Coronary artery (tissue), 2 donors: ENCODE data around the gene CSH2.

Experiments used
- DNase-seq: peaks from one replicate; pipeline ENCODE4 v3.0.0-alpha.2; 2017; ENCODE audit warnings: low spot score
- H3K27ac ChIP-seq, 2 donors: fragments of 200-600 bp; sonication (generic); one replicate each; pipeline ENCODE4 v1.5.1; 2016 to 2019
- H3K4me3 ChIP-seq: fragments of 200-600 bp; sonication (generic); 2 replicates; pipeline ENCODE4 v1.5.1; 2016; ENCODE audit warnings: mild to moderate bottlenecking, moderate library complexity
- TF ChIP-seq, protein P1 (sequence below): fragments of 200-600 bp; sonication (generic); IDR thresholded peaks from one replicate; pipeline ENCODE4 v1.5.1; 2019; ENCODE audit warnings: antibody characterized with exemption

The CSH2 gene

DNA sequence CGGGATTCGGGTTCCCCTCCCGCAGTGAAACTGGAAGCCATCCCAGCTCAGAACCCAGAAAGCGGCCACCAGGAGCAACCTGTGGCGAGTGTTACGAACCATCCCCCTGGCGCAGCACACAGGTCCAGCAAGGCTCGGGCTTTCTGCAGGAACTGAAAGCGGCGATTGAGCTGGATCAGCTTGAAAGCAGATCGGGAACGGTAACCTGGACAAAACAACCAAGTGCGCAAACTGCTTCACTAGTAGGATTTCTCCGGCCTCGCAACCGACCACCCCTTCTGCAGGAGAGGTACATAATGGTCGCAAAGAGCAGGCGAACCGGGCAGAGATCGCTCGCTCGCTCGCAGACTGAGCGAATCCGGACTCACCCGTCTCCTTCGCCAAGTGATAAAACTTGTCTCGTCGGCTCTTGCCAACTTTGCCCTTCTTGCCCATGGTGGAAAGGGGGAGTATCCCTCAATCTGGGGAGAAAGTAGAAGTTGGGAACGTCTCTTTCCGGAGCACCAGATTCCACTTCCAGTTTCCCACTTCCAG lies 46.9 kb downstream of the CSH2 start:
- Histone ChIP-seq H3K4me3 (peak overlapping the region; percentile 83), H3K27ac (peak overlapping the region; percentile 84 to 91)
- no peak for DNase-seq
- TF ChIP-seq, protein P1, sequence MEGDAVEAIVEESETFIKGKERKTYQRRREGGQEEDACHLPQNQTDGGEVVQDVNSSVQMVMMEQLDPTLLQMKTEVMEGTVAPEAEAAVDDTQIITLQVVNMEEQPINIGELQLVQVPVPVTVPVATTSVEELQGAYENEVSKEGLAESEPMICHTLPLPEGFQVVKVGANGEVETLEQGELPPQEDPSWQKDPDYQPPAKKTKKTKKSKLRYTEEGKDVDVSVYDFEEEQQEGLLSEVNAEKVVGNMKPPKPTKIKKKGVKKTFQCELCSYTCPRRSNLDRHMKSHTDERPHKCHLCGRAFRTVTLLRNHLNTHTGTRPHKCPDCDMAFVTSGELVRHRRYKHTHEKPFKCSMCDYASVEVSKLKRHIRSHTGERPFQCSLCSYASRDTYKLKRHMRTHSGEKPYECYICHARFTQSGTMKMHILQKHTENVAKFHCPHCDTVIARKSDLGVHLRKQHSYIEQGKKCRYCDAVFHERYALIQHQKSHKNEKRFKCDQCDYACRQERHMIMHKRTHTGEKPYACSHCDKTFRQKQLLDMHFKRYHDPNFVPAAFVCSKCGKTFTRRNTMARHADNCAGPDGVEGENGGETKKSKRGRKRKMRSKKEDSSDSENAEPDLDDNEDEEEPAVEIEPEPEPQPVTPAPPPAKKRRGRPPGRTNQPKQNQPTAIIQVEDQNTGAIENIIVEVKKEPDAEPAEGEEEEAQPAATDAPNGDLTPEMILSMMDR: no peak

DNA sequence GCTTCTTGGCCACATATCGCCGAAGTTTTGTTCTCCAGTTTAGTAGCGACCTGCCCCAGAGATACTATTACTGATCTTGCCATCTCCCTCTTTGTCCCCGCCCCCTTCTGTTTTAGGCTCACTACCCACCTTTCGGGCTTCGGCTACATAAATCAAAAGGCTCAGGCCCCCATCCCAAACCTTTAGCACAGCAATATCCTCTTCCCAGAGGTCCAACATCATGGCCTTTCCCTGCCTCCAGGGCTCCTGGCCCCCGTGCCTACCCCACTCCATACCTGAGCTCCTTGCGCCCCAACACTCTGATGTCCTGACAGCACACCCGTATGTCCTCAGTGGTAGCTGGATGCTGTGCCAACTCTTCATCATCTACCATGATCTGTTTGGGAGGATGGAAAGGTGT lies 49.1 kb downstream of the CSH2 start:
- no peak for DNase-seq
- TF ChIP-seq, protein P1: no peak
- Histone ChIP-seq H3K27ac (no peak overlapping the region), H3K4me3 (no peak overlapping the region)

DNA sequence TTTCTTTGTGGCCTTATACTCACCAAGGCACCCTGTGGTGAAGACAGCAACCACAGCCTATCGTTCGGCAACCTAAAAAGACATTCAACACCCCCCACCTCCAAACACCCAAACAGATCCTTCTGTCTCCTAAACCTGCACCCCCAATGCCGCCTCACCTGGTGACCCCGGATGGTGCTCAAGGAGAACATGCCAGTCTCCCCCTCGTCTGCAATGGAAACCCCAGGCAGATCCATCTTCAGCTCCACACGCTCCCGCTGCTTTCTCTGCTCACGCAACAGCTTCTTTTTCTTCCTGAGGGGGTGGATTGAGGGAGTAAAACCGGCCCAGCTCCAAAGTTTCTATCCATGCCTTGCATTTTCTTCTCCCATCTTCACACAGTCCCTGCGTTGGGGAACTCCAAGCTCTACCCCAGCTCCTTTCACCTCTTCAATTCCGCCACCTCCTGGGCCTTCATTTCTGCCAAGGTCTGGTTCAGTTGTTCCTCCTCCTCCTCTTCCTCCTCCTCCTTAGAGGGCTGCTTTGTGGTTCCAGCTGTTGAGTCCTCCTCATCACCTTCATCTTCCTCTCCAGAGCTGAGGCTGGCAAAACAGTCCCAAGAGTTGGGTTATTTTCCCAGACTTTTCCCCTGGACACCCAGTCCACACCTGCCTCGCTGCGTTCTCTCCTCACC lies 49.7 kb downstream of the CSH2 start:
- TF ChIP-seq, protein P1: no peak
- DNase-seq: no peak
- H3K27ac ChIP-seq: no peak overlapping the region
- no peak overlapping the region for H3K4me3 ChIP-seq

DNA sequence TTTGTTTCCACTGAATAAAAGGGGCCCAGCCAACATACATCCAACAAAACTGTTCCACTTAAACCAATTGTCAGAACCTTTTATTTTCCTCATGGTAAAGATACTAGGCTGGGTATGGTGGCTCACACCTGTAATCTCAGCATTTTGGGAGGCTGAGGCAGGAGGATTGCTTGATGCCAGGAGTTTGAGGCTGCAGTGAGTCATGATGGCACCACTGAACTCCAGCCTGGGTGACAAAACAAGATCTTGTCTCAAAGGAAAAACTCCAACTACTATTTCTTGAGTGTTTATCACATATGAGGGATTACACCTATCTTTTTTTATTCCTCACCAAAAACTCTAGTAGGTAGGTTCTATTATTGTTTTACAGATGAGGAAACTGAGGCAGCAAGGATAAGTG lies 50.9 kb downstream of the CSH2 start:
- no peak for DNase-seq
- TF ChIP-seq, protein P1: no peak
- Histone ChIP-seq H3K4me3 (no peak overlapping the region), H3K27ac (no peak overlapping the region)
